Raji (cell line): Measurements from ENCODE around the gene CXXC5.

Experiments used
- POLR2A ChIP-seq: IDR thresholded peaks from 2 replicates; pipeline ENCODE4 v1.6.1; 2011; ENCODE audit warnings: low read depth, low read length, control low read depth; ENCODE audit not compliant: insufficient read depth

The CXXC5 gene

GRCh38 chr5:139688088-139688702, 40.0 kb downstream of the CXXC5 start:
- no peak for TF ChIP-seq POLR2A

DNA sequence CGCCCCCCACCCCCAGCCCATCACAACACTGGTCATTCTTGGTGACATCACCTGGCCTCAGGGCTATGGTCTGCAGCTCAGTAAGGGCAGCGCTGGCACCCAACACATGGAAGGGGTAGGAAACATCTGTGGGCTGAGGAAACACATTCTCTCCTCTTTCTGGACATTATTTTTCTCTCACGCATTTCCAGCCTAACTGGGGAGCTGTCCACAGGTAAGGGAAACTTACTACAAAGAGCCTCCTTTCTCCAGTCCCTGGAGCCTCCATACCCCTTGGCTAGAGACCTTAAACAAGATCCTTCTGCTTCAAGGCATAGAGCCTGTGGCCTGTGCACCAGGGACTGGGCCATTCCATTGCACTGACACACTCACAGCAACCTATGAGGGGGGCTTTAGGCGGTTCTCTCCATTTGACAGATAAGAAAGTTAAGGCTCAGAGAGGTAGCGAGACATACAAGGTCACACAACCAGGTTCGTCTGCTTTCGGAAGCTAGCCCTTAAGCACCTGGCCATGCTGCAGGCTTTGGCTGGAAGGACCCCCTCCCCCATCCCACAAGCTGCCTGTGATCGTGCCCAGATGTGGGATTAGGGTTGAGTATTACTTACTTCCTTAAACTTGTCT, 40.7 kb downstream of the CXXC5 start:
- TF ChIP-seq POLR2A: no peak

DNA sequence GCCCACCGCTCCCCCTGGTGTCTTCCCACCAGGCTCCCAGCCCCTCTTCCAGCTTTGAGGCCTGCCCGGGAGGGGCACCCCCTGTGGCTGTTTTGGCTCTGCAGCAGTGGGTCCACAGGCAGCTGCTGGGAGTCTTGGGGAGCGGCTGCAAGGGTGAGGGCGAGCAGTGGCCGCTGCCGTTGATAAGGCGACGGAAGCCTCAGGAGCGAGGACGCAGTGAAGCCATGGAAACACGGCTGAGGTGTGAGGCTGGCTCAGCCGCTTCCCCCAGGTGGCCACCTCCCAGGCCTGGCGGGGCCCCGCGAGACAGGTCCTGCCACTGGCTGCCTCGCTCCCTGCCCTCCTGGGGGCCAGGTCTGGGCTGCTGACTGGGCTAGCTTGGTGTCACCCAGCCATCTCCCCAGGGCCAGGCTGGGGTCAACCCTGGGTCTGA, 41.5 kb downstream of the CXXC5 start:
- no peak for TF ChIP-seq POLR2A

DNA sequence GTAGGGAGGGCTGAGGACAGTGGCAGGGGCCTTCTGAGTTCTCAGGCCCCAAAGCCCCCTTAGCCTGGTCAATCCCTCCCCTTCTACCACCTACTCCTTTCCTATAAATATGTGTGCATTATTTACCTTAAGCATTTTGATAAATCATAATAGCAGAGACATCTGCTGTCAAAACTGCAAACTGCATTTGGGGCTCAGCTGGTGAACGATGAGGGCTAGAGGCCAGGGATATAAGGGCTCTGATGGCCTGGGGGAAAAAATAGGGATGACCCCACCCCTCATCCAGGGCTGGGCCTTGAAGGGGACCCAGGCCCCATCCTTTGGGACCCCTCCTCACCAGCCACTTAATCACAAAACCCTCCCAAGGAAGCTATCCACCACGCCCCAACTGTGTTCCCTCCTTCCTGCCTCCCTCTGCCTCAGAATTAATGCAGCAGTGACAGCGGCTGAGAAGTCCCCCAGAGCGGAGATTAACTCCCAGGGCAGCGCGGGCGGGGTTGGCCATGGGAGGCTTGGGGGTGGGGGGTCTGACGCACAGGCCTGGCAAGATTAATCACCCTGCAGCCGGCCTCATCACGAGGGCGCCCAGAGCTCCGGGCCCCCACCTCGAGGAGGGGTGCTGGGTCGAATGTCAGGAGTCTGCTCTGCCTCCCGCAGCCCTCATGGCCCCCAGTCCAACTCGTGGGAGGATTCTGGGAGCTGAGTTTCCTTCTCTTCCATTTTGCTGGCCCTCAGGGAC, 42.1 kb downstream of the CXXC5 start:
- TF ChIP-seq POLR2A: no peak

GRCh38 chr5:139690803-139691629, 42.9 kb downstream of the CXXC5 start:
- no peak for TF ChIP-seq POLR2A

GRCh38 chr5:139692148-139692547, 44.0 kb downstream of the CXXC5 start:
- no peak for TF ChIP-seq POLR2A

GRCh38 chr5:139692679-139693308, 44.6 kb downstream of the CXXC5 start:
- no peak for TF ChIP-seq POLR2A

DNA sequence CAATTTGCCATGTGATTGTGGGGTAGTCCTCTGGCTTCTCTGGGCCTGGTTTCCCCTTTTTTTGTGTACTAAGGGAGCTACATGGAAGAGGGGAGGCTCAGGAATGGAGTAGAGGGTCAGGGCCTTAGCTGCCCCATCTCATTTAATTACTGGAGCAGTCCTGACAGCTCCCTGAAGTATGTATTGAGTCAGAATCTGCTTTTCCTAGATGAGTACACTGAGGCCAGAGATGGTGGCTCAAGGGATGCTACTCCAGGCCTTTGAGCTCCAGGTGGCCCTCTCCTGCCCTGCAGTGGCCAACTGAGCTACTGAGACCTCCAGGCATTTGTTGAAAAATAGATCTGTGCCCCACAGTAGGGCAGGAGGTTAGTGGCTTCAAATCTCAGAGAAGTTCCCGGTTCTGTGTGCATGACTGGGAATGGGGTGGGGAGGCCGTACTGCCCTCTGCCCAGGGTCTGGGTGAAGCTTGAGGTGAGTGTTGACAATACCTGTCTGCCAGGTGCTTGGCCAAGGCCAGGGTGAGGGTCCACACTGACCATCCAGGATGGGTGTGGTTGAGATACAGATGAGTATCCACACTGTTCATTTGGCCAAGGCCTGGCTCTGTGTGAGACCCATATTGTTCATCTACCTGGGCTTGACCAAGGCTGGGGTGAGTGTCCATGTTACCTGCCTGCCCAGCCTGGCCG, 45.7 kb downstream of the CXXC5 start:
- TF ChIP-seq POLR2A: no peak

DNA sequence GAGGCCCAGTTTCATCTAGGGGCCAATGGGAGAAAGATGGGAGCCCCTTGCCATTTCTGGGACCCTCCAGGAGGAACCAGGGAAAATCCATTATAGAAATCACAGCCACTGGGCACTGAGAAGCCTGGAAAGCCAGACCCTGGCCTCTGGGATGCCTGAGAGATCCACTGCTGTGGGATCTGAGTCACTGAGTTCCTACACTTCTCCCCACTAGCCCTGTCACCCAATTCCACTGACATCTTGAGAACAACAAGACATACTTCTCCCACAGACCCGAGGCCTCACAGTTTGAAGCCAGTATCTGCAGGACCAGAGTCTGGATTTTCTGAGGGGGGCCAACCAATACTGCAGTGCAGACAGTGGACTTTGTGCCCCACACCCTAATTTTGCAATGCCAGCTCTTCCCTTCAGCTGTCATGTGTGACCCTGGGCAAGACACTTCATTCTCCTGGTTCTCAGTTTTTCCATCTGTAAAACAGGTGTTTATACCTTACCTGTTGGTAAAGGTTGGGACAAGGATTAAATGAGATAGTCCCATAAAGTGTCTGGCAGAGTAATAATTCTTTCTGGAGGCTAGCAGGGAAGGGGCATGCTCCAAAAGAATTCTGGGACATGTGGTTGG, 46.5 kb downstream of the CXXC5 start:
- no peak for TF ChIP-seq POLR2A

DNA sequence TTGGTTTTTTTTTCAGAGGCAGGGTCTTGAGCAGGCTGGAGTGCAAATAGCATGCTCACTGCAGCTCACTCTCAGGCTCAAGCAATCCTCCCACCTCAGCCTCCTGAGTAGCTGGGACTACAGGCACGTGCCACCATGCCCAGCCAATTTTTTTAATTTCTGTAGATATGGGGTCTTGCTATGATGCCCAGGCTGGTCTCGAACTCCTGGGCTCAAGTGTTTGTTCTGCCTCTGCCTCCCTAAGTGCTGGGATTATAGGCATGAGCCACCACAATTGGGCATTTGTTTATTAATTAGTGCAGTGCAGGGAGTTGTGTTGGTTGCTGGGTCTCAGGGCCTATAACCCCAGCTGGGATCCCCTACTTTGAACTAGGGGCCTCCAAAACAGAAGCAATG, 47.0 kb downstream of the CXXC5 start:
- TF ChIP-seq POLR2A: no peak

DNA sequence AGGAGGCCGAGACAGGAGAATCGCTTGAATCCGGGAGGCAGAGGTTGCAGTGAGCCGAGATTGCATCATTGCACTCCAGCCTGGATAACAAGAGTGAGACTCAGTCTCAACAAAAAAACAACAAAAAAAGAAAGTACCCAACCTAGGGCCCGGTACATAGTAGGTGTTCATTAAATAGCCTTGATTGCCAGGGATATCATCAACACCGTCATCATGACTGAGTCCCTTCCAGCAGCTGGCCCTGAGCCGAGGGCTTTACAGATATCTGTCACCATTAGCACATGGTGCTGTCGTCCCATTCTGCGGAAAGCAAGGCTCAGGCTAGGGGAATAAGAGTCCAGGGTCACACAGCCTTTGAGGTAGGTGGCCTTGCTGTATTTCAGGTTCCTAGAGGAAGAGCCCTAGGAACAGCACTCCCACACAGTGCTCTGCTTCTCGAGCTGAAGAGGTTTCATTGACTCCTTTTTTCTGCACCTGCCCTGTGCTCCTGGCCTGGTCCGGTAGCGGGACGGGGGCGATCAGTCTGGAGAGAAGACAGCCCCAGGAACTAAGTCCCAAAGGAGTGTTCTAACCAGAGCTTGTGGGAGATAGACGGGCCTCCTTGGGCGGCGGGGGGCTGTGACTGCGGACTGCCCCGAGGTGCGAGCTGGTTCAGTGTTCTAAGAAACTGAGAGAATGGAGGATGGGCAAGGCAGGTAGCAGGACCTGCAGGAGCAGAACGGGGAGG, 48.2 kb downstream of the CXXC5 start:
- TF ChIP-seq POLR2A: no peak

DNA sequence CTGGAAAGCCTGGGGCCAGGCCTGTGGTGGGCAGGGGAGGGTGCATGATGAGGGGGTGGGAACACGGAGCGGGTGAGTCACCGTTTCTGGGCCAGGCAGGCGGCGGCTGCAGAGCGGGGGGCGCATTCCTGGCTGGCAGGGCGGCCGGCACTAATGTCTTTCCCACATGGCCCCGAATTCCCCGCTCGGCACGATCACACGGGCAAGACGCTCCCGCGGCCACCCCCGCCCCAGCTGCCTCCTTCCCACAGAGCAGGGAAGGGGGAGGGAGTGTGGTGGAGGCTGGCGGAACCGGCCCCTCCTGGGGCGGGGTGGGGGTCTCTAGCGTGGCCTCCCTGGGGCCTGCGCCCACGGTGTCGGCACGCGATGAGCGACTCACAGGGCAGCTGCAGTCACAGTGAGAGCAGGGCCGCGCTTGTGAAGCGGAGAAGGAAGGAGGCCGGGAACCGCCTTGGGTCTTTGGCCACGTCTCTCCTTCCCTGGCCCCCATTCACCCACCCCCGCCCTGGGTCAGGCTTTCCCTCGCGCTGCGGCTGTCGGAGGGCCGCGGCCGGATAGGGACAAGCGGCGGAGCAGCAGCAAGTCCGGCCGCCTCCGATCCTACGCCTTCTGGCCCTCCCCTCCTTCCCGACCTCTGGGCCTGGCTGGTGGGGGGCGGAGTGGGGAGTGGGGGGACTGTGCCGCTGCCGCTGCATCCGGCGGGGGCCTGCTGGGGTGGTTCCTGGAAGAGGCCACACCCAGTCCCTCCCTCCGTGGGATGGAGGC, 48.9 kb downstream of the CXXC5 start:
- no peak for TF ChIP-seq POLR2A

- no peak for TF ChIP-seq POLR2A
These were observed 50.5 kb downstream of the CXXC5 start for GRCh38 chr5:139698490-139699146.

- no peak for TF ChIP-seq POLR2A
These were observed 51.2 kb downstream of the CXXC5 start for GRCh38 chr5:139699351-139699750.
